ENCODE measurements around the gene KCNK4.
"Not testable (repeated sequence)": the region's sequence is repeated elsewhere in the genome, so short reads cannot be mapped to it uniquely, and the experiment has no call there.

Gene KCNK4

DNA sequence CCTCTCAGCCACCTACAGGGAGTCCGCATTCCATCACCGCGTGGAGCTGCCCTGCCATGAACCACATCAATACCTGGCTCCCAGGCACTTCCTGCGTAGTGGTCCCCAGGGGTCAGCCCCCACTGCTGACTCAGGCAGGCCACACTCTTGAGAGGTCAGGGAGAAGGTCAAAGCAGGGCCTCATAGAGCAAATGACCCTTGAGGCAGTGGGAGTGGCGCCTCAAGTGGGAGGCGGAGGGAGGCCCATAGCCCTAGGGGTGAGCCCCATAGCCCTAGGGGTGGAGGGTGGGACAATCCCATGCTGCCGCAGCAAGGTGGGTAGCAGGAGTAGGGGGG is 31.8 kb downstream of the KCNK4 start:
- in situ Hi-C loops (cut with MboI; ENCODE audit: low sequenced_read_pairs): no loop called here

DNA sequence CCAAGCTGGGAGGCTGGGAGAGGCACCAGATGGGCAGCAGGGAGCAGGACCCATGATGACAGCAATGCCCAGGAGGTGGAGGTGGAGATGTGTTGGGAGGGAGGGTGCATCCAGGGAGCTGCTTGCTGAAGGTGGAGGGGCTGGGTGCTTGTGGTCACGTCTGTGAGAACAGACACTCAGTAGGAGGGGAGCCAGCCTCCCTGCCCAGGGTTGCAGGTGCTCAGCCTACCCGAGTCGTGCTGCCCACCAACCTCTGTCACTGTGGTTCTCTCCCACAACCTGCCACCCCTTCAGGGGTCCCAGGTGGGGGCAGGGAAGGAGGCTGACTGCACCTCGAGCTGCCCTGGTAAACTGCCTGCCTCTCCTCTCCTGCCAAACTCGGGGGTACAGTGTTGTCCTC is 32.3 kb downstream of the KCNK4 start:
- in situ Hi-C loops (cut with MboI; ENCODE audit: low sequenced_read_pairs): no loop called here

DNA sequence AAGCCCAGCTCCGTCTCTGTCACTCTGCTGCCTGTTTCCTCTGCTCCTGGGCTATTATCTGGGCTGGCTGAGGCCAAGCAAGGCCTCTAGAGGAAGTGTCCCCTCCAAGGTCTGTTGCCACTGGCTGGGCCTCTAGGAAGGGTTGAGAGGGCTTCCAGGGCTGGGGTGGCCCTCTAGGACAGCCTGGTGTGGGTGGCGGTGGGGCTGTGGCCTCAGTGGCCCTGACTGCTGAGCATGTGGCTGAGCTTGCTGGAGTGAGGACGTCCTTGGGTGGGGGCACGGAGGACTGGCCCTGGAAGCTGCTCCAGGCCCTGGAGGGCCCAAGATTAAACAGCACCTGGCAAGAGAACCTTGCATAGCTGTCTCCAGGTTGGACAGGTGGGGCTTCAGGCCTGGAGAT is 32.9 kb downstream of the KCNK4 start:
- in situ Hi-C loops (cut with MboI; ENCODE audit: low sequenced_read_pairs): not testable (repeated sequence)

DNA sequence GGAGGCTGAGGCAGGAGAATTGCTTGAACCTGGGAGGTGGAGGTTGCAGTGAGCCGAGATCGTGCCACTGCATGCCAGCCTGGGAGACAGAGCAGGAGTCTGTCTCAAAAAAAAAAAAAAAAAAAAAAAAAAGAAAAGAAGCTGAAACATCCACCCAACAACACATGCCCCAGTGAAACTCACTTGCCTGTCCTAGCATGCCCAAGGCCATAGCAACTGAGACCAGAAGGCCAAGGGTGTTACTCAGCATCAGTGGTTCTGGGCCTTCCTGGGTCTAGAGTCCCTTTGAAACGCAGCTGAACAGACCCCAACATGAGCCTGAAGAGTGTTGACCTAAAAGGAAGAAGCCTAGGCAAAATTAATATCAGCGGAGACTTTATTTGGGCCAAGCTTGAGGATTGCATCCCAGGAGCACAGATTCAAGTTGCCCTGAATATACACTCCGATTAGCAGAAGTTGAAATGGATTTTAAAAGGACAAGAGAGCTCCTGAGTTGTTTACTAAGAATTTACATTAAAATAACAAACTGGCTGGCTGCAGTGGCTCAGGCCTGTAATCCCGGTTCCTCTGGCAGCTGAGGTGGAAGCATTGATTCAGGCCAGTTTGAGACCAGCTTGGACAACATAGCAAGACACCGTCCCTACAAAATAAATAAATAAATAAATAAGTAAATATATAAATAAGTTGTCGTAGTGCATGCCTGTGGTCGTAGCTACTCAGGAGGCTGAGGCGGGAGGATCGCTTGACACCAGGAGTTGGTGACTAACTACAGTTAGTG is 33.8 kb downstream of the KCNK4 start:
- in situ Hi-C loops (cut with MboI; ENCODE audit: low sequenced_read_pairs): no loop called here

- in situ Hi-C loops (cut with MboI; ENCODE audit: low sequenced_read_pairs): no loop called here
These were observed 36.3 kb downstream of the KCNK4 start for GRCh38 chr11:64327375-64327774.

DNA sequence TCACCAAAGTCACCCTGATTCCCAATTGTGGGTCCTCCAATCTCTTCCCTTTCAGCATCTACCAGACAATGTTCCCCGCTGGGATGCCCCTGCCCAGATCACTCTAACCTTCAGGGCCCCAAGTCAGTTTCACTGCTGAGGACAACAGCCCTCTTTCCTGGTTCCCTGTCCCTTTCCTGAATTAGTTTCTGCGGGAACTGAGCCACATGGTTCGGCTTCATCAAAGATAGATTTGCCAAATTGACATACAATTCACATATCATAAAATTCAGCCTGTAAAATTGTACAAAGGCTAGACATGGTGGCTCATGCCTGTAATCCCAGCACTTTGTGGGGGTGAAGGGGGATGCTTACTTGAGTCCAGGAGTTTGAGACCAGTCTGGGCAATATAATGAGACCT is 36.9 kb downstream of the KCNK4 start:
- in situ Hi-C loops (cut with MboI; ENCODE audit: low sequenced_read_pairs): no loop called here

DNA sequence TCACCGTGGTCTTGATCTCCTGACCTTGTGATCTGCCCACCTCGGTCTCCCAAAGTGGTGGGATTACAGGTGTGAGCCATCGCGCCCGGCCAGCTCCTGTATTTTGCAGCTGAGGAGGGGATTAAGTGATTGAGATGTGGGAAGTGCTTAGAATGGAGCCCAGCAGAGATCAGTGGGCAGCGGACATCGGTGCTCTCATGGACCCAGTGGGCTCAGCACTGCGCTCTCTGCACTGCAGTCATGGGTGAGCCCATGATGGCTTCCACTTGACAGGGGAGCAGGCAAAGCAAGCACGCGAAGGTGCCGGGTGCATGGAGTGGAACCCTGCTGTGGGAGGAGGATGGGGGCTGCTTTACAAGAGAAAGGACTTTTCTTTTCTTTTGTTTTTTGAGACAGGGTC is 39.8 kb downstream of the KCNK4 start:
- in situ Hi-C loops (cut with MboI; ENCODE audit: low sequenced_read_pairs): no loop called here

DNA sequence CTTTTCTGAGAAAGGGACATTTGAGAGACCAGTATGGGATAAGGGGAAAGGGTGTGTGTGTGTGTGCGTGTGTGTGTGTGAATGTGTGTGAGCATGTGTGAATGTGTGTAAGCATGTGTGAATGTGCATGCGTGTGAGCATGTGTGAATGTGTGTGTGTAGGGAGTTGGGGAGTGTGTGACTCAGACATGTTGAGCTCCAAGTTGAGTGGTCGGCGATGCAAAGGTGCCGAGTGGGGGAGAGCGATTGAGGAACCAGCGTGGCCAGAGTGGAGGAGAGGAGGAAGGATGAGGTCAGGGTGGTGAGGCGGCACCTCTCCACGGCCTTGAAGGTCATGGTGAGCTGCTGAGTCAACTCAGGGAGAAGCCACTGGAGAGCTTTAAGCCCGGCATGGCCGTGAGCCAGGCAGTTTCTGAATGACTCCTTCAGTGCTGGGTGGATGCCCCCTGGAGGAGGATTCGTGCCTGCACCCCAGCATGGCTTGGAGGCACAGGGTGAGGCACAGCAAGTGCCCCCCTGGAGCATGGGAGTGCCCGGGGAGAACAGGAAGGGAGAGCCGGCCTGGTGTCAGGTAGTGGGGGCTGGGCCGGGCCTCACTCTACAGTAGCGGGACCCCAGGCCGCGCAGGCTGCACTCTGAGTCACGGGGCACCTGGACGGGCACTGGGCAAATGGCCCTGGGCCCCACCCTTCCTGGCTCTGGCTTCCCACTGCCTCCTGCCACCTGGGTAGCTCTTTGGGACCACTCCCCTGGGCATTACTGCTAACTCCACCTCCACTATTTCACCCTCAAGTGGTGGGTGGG is 40.7 kb downstream of the KCNK4 start:
- in situ Hi-C loops (cut with MboI; ENCODE audit: low sequenced_read_pairs): no loop called here

GRCh38 chr11:64333556-64333955 is 42.5 kb downstream of the KCNK4 start:
- in situ Hi-C loops (cut with MboI; ENCODE audit: low sequenced_read_pairs): no loop called here

GRCh38 chr11:64334764-64335735 is 43.9 kb downstream of the KCNK4 start:
- in situ Hi-C loops (cut with MboI; ENCODE audit: low sequenced_read_pairs): no loop called here

DNA sequence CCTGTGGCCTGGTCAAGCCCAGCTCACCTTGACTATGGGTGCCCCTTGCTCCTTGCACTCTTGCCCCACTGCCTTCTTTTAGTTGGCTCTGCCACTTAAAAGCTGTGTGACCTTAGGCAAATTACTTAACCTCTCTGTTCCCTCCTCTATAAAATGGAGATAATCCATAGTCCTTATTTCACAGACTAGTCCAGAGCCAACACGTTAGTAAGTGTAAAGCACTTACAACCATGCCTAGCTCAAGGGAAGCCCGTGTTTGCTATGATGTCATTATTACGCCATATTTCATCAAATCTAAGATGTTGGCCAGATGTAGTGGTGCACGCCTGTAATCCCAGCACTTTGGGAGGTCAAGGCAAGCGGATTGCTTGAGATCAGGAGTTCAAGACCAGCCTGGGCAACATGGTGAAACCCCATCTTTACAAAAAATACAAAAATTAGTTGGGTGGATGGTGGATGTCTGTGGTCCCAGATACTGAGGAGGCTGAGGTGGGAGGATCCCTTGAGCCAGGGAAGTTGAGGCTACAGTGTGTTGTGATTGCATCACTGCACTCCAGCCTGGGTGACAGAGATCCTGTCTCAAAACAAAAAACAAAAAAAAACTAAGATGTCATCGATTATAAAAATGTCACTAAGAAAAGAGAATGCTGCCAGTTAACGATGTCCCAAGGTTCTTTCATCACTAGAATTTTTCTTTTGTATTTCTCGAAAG is 46.6 kb downstream of the KCNK4 start:
- in situ Hi-C loops (cut with MboI; ENCODE audit: low sequenced_read_pairs): no loop called here

GRCh38 chr11:64338716-64339115 is 47.6 kb downstream of the KCNK4 start:
- in situ Hi-C loops (cut with MboI; ENCODE audit: low sequenced_read_pairs): no loop called here

DNA sequence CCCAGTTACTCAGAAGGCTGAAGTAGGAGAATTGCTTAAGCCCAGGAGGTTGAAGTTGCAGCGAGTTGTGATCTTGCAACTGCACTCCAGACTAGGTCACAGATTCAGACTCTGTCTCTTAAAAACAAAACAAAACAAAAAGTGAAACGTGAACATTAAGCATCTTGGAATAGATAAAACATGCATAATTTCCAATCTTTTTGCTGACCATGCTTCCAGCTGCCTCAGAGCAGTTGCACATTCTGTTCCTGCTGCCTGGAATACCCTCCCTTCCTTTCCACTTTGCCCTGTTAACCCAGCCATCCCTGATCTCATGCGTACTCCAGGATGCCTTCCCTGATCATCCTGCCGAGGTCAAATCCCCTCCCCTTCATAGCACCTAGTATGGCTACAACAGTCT is 48.2 kb downstream of the KCNK4 start:
- in situ Hi-C loops (cut with MboI; ENCODE audit: low sequenced_read_pairs): no loop called here

- in situ Hi-C loops (cut with MboI; ENCODE audit: low sequenced_read_pairs): no loop called here
These were observed 48.8 kb downstream of the KCNK4 start, which contains the start of gene CCDC88B for GRCh38 chr11:64339754-64340408. TSS of gene CCDC88B (plus strand) at chr11:64340204. CDS start at chr11:64340267, 63 bp downstream.

- in situ Hi-C loops (cut with MboI; ENCODE audit: low sequenced_read_pairs): no loop called here
These were observed 49.7 kb downstream of the KCNK4 start for GRCh38 chr11:64340671-64341335.

- in situ Hi-C loops (cut with MboI; ENCODE audit: low sequenced_read_pairs): no loop called here
These were observed 50.3 kb downstream of the KCNK4 start for GRCh38 chr11:64341429-64341828.

GRCh38 chr11:64341851-64342791 is 51.0 kb downstream of the KCNK4 start:
- in situ Hi-C loops (cut with MboI; ENCODE audit: low sequenced_read_pairs): no loop called here
